GM18520 (cell line): ENCODE data around the gene KCTD8.

Source experiments
- ATAC-seq: cut with Tn5 transposase; IDR thresholded peaks from one replicate; pipeline ENCODE4 v1.9.1; 2021; ENCODE audit not compliant: unreplicated experiment

Gene KCTD8

DNA sequence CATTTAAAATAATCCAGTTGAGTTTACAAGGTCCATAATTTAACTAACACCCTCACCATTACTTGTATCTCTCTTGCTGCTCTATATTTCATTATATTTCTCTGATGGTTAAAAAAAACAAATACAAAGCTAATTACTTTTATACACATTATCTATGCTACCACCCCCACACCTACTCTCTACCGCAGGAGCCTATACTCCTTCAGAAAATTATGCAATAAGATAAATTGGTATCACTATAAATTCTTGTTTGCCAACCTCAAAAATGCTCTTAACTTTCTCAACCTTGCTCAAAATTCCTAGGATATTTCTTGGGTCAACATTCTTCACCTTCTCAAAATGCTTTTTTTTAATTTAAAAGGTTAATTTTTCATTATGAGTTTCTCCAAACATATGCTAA lies 282.7 kb downstream of the KCTD8 start:
- no peak for ATAC-seq

DNA sequence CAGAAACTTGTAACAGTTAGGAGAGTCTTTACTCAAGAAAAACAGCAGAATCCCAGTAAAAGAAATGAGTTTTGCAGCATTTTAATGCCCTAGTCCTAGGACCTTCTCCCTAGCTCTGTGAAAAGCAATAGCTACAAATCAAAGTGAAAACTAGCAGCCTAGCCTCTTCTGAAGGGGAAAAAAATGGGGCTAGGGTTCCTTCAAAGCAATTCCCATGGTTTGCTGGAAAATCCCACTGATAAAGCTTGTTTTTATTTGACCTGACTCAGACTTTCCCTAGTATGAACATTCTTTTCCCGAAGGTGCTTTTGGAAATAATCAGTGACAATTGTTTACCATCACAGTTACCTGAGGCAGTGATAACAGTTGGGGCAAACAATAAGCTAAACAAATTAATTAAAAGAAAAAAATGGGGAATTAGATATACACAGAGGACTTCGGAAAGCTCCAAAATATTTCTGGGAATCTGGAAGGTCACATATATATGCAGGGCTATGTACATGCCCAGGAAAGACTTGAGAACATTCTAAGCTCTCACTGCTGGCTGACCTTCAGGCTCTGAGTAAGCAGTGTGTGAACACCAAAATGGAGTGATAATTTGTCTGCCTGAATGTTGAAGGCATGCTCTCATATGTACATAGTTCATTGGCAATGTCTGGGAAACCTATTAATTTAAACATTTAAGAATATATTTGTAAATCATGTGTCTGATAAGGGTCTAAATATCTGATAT lies 285.9 kb downstream of the KCTD8 start:
- no peak for ATAC-seq

- ATAC-seq, result no peak
Observed at GRCh38 chr4:44161756-44162155, 286.9 kb downstream of the KCTD8 start.

DNA sequence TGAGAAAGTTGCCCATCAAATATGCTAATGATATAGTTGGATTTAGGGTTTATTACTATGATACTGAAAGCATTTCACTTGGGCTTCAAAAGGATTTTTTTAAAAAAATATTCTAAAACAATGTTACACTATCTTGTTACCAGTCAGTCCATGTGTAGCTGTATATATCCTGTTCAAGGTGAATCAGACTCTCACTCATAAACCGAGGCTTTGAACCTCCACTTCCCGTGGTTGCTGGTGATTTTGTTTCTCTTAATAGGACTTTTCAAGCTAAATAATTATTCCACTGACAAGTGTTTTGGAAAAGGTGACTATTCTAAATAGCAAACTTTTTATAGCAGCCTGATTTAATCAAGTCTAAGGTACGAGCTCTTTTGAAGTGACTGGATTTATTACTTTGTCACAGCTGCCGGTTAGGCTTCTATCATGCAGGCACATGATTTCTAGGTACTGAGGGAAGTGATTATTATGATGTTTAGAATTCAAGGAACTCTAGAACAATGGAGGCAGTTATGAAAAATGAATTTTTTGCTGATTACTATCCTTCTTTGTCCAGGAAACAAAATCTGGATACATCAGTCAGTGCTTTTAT lies 287.7 kb downstream of the KCTD8 start:
- no peak for ATAC-seq

- no peak for ATAC-seq
Observed at GRCh38 chr4:44159991-44160390, 288.6 kb downstream of the KCTD8 start.

GRCh38 chr4:44157611-44158277 lies 290.9 kb downstream of the KCTD8 start:
- no peak for ATAC-seq

- ATAC-seq, result no peak
Observed at GRCh38 chr4:44150091-44150576, 298.5 kb downstream of the KCTD8 start.

GRCh38 chr4:44149282-44149681 lies 299.3 kb downstream of the KCTD8 start:
- no peak for ATAC-seq

DNA sequence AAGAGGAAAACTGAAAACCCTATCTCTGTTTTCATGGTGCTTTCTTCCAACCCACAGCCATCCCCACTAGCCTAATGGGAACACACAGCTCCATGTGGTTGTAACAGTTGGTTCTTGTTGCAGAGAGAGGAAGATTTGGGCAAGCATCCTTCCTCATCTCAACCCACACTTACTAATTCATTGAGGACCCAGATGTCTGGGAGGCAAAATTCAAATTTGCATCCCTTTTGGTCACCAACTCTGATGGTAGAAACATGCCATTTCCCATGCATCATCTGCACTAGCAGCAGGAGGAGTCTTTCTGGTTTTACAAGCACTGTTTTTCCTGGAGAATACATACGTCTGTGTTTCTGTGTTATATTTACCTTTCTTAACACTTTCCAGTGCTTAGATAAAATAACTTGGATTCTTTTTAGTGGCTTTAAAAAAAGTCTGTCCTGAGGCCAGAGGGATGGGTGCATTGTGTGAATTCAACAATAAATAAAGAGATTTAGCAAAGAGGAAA lies 301.0 kb downstream of the KCTD8 start:
- ATAC-seq, result no peak

- ATAC-seq, result no peak
Observed at GRCh38 chr4:44146516-44146915, 302.1 kb downstream of the KCTD8 start.

DNA sequence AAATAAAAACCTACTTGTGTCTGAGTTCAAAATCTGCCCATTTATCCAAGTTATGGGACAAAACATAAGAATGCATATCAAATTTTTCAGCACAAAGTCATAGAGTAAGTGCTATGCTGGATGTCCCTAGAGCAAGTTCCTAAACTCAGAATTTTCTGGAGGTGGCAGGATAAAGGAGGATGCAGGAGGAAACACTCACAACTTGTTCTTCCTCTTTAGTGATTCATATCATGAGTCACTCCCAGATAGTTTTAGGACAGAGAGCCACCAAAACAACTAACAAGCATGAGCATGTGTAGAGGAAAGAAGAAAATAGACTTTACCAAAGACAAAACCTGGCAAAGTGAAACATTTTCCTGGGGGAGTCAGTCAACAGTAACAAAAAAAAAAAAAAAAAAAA lies 302.7 kb downstream of the KCTD8 start:
- ATAC-seq, result no peak

DNA sequence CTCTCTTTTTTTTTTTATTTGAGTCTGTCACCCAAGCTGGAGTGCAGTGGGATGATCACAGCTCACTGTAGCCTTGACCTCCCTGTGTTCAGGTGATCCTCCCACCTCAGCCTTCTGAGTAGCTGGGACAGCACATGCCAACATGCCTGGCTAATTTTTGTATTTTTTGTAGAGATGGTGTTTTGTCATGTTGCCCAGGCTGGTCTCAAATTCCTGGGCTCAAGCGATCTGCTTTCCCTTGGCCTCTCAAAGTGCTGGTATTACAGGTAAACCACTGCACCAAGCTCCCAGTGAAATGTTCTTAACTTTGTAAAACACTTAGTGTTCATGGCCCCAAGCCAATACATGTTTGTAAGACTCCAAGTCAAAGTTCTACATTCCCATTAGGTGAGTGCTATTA lies 316.1 kb downstream of the KCTD8 start:
- no peak for ATAC-seq
